HEK293 (cell line): Measurements from ENCODE around the gene PTPRN2.

Experiments used
- CTCF ChIA-PET: fragments of 350-600 bp; formaldehyde crosslinking; extraction: SDS; loops from one replicate; lab custom pipeline; 2021; ENCODE audit warnings: antibody characterized with exemption; lab: Yijun Ruan, JAX
- POLR2A ChIA-PET: fragments of 300-600 bp; formaldehyde crosslinking; extraction: SDS; loops from one replicate; lab custom pipeline; 2020; ENCODE audit warnings: antibody characterized with exemption, inconsistent platforms; lab: Yijun Ruan, JAX
- H3K27ac ChIP-seq: fragments of 200-500 bp; sonication (Bioruptor generic); 2 replicates; pipeline ENCODE4 v1.5.1; 2014; ENCODE audit warnings: low read depth, low read length, control low read depth, inconsistent platforms; ENCODE audit errors: extremely low read depth
- H3K36me3 ChIP-seq, 2 experiments: fragments of 200-500 bp in 1 of 2; sonication (Bioruptor generic) in 1 of 2; 1 replicate in 1 of 2; 2 replicates in 1 of 2; pipeline ENCODE4 v1.5.1; 2014 to 2017; ENCODE audit warnings: inconsistent platforms in 2 of 2, low read length in 2 of 2; ENCODE audit not compliant: control insufficient read depth in 2 of 2, insufficient read depth in 1 of 2
- H3K4me1 ChIP-seq: fragments of 200-500 bp; sonication (Bioruptor generic); 2 replicates; pipeline ENCODE4 v1.5.1; 2014; ENCODE audit warnings: mild to moderate bottlenecking, low read length, inconsistent platforms; ENCODE audit not compliant: control insufficient read depth, insufficient read depth
- H3K4me3 ChIP-seq: 2 replicates; pipeline ENCODE4 v1.5.1; 2011; ENCODE audit warnings: low read depth, mild to moderate bottlenecking, control low read depth, low read length, moderate library complexity
- H3K9me3 ChIP-seq: fragments of 200-500 bp; sonication (Bioruptor generic); 2 replicates; pipeline ENCODE4 v1.5.1; 2014; ENCODE audit warnings: low read depth, low read length, inconsistent platforms; ENCODE audit not compliant: control insufficient read depth, insufficient read depth
- MYNN ChIP-seq: fragments of 450-650 bp; formaldehyde crosslinking; IDR thresholded peaks from 2 replicates; pipeline ENCODE4 v1.5.1; 2016; ENCODE audit warnings: missing biosample characterization, missing genetic modification characterization, borderline replicate concordance
- OSR2 ChIP-seq: fragments of 450-650 bp; formaldehyde crosslinking; IDR thresholded peaks from 2 replicates; pipeline ENCODE4 v1.5.1; 2016; ENCODE audit warnings: missing biosample characterization, missing genetic modification characterization
- PRDM4 ChIP-seq: fragments of 450-650 bp; formaldehyde crosslinking; IDR thresholded peaks from 2 replicates; pipeline ENCODE4 v1.5.1; 2017; ENCODE audit warnings: missing biosample characterization, missing genetic modification characterization
- SETDB1 ChIP-seq: IDR thresholded peaks from one replicate; pipeline ENCODE4 v1.6.1; 2017; ENCODE audit warnings: mild to moderate bottlenecking, low read length, moderate library complexity, mixed read lengths; ENCODE audit not compliant: insufficient read length
- SP7 ChIP-seq: fragments of 450-650 bp; formaldehyde crosslinking; IDR thresholded peaks from 2 replicates; pipeline ENCODE4 v1.5.1; 2016; ENCODE audit warnings: missing biosample characterization, missing genetic modification characterization
- YY1 ChIP-seq: fragments of 450-650 bp; formaldehyde crosslinking; IDR thresholded peaks from 2 replicates; pipeline ENCODE4 v1.5.1; 2018; ENCODE audit warnings: missing biosample characterization, missing genetic modification characterization
- ZFP3 ChIP-seq: fragments of 450-650 bp; formaldehyde crosslinking; IDR thresholded peaks from 2 replicates; pipeline ENCODE4 v1.5.1; 2016; ENCODE audit warnings: low read depth, missing biosample characterization, missing genetic modification characterization
- ZNF148 ChIP-seq: fragments of 450-650 bp; formaldehyde crosslinking; IDR thresholded peaks from 2 replicates; pipeline ENCODE4 v1.5.0; 2017; ENCODE audit warnings: missing biosample characterization, missing genetic modification characterization, borderline replicate concordance
- ZNF302 ChIP-seq: fragments of 450-650 bp; formaldehyde crosslinking; IDR thresholded peaks from 2 replicates; pipeline ENCODE4 v1.5.1; 2016; ENCODE audit warnings: missing biosample characterization, missing genetic modification characterization, low read depth
- ZNF426 ChIP-seq: fragments of 450-650 bp; formaldehyde crosslinking; IDR thresholded peaks from 2 replicates; pipeline ENCODE4 v1.5.1; 2017; ENCODE audit warnings: missing biosample characterization, missing genetic modification characterization, mild to moderate bottlenecking, inconsistent platforms, moderate library complexity
- ZNF518A ChIP-seq: fragments of 450-650 bp; formaldehyde crosslinking; conservative IDR thresholded peaks from 2 replicates; pipeline ENCODE4 v1.5.1; 2016; ENCODE audit warnings: low read depth, missing biosample characterization, missing genetic modification characterization
- ZNF555 ChIP-seq: fragments of 450-650 bp; formaldehyde crosslinking; conservative IDR thresholded peaks from 2 replicates; pipeline ENCODE4 v1.5.1; 2017; ENCODE audit warnings: missing biosample characterization, mild to moderate bottlenecking, missing genetic modification characterization, inconsistent platforms
- ZNF792 ChIP-seq: fragments of 450-650 bp; formaldehyde crosslinking; IDR thresholded peaks from 2 replicates; pipeline ENCODE4 v1.5.1; 2016; ENCODE audit warnings: missing biosample characterization, missing genetic modification characterization

PTPRN2 gene

GRCh38 chr7:158273138-158273651 lies 314.4 kb downstream of the PTPRN2 start:
- ChIA-PET CTCF (no interaction called here), POLR2A (no interaction called here)
- H3K27ac ChIP-seq = no peak overlapping the region
- no peak overlapping the region for H3K4me3 ChIP-seq
- TF ChIP-seq ZNF302 (tag by site-specific recombination) = no peak
- no peak for TF ChIP-seq SETDB1
- no peak for TF ChIP-seq ZNF555 (tag by site-specific recombination)
- TF ChIP-seq ZNF148 (tag by site-specific recombination) = no peak
- TF ChIP-seq OSR2 = no peak
- TF ChIP-seq ZNF518A (tag by site-specific recombination) = no peak
- no peaks in the 10 kb centered on the region for H3K36me3 ChIP-seq
- no peaks in the 10 kb centered on the region for H3K9me3 ChIP-seq
- H3K4me1 ChIP-seq = no peaks in the 10 kb centered on the region

GRCh38 chr7:158272509-158273137 lies 315.0 kb downstream of the PTPRN2 start:
- Histone ChIP-seq H3K4me3 (no peak overlapping the region), H3K36me3 (no peaks in the 10 kb centered on the region), H3K9me3 (no peaks in the 10 kb centered on the region), H3K27ac (no peak overlapping the region), H3K4me1 (no peaks in the 10 kb centered on the region)
- ChIA-PET POLR2A (no interaction called here), CTCF (no interaction called here)
- TF ChIP-seq MYNN (tag by site-specific recombination) = no peak
- no peak for TF ChIP-seq SP7 (tag by site-specific recombination)
- no peak for TF ChIP-seq PRDM4
- TF ChIP-seq ZFP3 (tag by site-specific recombination) = no peak
- TF ChIP-seq ZNF426 (tag by site-specific recombination) = no peak
- TF ChIP-seq YY1 = no peak
- no peak for TF ChIP-seq ZNF792 (tag by site-specific recombination)
- TF ChIP-seq, all 188 proteins: peak for 0
